ENCODE data around the gene MMP20. TPM values are rescaled to one million over a fixed set of nuclear protein-coding genes. Genes with fewer than 3 reads are reported as not detected.

Gene MMP20
- total and polyA plus RNA-seq, 2 experiments from 2014 or later, result not detected

DNA sequence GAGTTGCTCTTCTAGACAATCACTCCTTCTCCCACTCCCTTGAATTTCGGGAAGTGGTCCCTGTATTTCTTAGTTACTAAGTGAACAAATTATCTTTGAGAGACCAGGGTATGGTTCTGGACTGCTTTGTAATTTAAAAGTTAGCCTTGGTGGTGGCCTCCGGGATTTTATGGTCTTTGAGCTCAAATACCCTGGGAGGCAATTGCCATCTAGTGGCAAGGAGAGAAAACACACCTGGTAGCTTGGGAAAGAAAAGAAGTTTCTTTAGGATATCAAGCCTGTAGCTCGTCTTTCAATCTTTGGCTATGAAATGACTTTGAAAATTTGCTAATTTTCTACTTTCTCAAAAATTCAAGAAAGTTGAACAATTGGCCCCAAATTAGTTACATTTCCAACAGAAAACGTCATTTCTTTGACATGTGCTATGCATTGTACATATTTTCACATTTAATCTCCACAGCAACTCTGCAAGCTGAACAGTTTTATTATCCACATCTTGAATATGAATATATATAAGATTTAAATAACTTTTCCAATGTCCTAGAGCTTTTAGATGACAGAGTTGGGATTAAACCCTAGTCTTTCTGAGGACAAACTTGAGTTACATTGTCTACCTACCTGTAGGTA lies 41.3 kb upstream of the MMP20 start:
- H3K4me1 Mint-ChIP-seq, result peaks cover 3% of the 10 kb centered on the region; the same call in 1 of the 3 replicates
- Histone ChIP-seq H3F3A (replicated peaks; ENCODE audit: low read depth) (no peaks in the 10 kb centered on the region), H3K4me2 (no peak overlapping the region)

DNA sequence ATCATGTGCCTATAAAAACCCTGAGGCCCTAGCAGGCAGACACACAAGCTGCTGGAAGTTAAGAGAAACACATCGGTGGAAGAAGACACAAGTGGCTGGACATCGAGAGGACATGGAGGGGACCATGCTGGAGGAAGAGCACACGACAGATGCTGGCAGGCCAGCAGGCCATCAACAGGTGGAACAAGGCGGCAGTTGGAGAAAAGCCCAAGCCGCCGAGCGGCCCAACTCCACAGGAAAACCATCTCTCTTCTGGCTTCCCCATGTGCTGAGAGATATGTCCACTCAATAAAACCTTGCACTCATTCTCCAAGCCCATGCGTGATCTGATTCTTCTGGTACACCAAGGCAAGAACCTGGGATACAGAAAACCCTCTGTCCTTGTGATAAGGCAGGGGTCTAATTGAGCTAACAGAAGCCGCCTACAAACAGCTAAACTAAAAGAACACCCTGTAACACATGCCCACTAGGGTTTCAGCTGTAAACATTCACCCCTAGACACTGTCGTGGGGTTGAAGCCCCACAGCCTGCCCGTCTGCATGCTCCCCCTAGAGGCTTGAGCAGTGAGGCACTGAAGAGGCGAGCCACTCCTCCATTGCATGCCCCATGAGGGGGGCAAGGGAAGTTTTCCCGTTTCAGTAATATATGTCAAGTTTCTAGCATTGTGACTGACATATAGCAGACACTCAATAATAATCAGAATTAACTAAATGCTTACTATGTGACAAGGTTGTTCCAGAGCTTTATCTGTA lies 39.0 kb upstream of the MMP20 start:
- no peak overlapping the region for H3K4me3 Mint-ChIP-seq
- no peaks in the 10 kb centered on the region for H3K36me3 Mint-ChIP-seq (ENCODE audit: low read depth)
- Histone ChIP-seq H3K9me2 (ENCODE audit: insufficient read depth) (no peaks in the 10 kb centered on the region), H2AFZ (no peak overlapping the region), H3K79me2 (replicated peaks; ENCODE audit: insufficient read depth) (no peaks in the 10 kb centered on the region), H3K36me3 (ENCODE audit: insufficient read depth) (no peaks in the 10 kb centered on the region), H3F3A (replicated peaks; ENCODE audit: low read depth) (no peaks in the 10 kb centered on the region), H3K4me1 (ENCODE audit: insufficient read depth) (no peaks in the 10 kb centered on the region), H4K20me1 (replicated peaks; ENCODE audit: insufficient read depth) (no peaks in the 10 kb centered on the region), H3K27ac (ENCODE audit: low read depth) (no peak overlapping the region), H3K4me2 (no peak overlapping the region), H3K27me3 (ENCODE audit: insufficient read depth) (no peaks in the 10 kb centered on the region), H3K4me3 (no peak overlapping the region)
- ATAC-seq (peak; percentile 91), DNase-seq (ENCODE audit: low spot score) (peak; percentile 45)
- H3K4me1 Mint-ChIP-seq, result peaks cover 3% of the 10 kb centered on the region; the same call in 1 of the 3 replicates
- no peak overlapping the region for H3K27ac Mint-ChIP-seq
- H3K27me3 Mint-ChIP-seq (ENCODE audit: insufficient read depth, low read depth, poor library complexity), result peaks cover 2% of the 10 kb centered on the region
- TF ChIP-seq, protein P1, sequence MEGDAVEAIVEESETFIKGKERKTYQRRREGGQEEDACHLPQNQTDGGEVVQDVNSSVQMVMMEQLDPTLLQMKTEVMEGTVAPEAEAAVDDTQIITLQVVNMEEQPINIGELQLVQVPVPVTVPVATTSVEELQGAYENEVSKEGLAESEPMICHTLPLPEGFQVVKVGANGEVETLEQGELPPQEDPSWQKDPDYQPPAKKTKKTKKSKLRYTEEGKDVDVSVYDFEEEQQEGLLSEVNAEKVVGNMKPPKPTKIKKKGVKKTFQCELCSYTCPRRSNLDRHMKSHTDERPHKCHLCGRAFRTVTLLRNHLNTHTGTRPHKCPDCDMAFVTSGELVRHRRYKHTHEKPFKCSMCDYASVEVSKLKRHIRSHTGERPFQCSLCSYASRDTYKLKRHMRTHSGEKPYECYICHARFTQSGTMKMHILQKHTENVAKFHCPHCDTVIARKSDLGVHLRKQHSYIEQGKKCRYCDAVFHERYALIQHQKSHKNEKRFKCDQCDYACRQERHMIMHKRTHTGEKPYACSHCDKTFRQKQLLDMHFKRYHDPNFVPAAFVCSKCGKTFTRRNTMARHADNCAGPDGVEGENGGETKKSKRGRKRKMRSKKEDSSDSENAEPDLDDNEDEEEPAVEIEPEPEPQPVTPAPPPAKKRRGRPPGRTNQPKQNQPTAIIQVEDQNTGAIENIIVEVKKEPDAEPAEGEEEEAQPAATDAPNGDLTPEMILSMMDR (conservative IDR thresholded peaks at IDR 0.05; ENCODE audit: low read depth in 2 of 2), result peak; percentile 63 to 73
- TF ChIP-seq NANOG (IDR thresholded peaks at IDR 0.05; ENCODE audit: borderline replicate concordance) (no peak), JUNB (IDR thresholded peaks at IDR 0.05; ENCODE audit: unreplicated experiment) (no peak)
- no peaks in the 10 kb centered on the region for H3K9me3 Mint-ChIP-seq

More for the DNA sequence above, 41.3 kb upstream of the MMP20 start:
- H3K9me2 ChIP-seq (ENCODE audit: insufficient read depth), result no peaks in the 10 kb centered on the region
- no peaks in the 10 kb centered on the region for H4K20me1 ChIP-seq (replicated peaks; ENCODE audit: insufficient read depth)
- H3K27me3 ChIP-seq (ENCODE audit: insufficient read depth), result no peaks in the 10 kb centered on the region
- no peaks in the 10 kb centered on the region for H3K79me2 ChIP-seq (replicated peaks; ENCODE audit: insufficient read depth)
- Mint-ChIP-seq H3K27ac (no peak overlapping the region), H3K27me3 (ENCODE audit: insufficient read depth, low read depth, poor library complexity) (peaks cover 2% of the 10 kb centered on the region), H3K9me3 (no peaks in the 10 kb centered on the region), H3K4me3 (no peak overlapping the region), H3K36me3 (ENCODE audit: low read depth) (no peaks in the 10 kb centered on the region)
- no peaks in the 10 kb centered on the region for H3K36me3 ChIP-seq (ENCODE audit: insufficient read depth)
- DNase-seq (ENCODE audit: low spot score) (peak; percentile 74), ATAC-seq (peak; percentile 76)
- no peak overlapping the region for H3K4me3 ChIP-seq
- H3K27ac ChIP-seq (ENCODE audit: low read depth), result no peak overlapping the region
- no peaks in the 10 kb centered on the region for H3K4me1 ChIP-seq (ENCODE audit: insufficient read depth)
- peak overlapping the region; percentile 0; the same call in 1 of the 2 replicates for H2AFZ ChIP-seq
- no peak for TF ChIP-seq CREB1 (CRISPR knock-in tag; IDR thresholded peaks at IDR 0.05; ENCODE audit: low read depth)
- TF ChIP-seq, protein P1 (conservative IDR thresholded peaks at IDR 0.05; ENCODE audit: low read depth in 2 of 2), result peak; percentile 85 to 91
